Astrocyte (in vitro differentiated cells and primary cell): ENCODE measurements around the gene CPE. TPM values are rescaled to one million over a fixed set of nuclear protein-coding genes. Genes with fewer than 3 reads are reported as not detected.

Experiments
- DNase-seq: peaks from one replicate; pipeline ENCODE4 v3.0.0-alpha.2; 2010; ENCODE audit warnings: low read depth
- FAIRE-seq: peaks from 2 replicates; lab custom pipeline; 2011; peaks lifted over from hg19 to GRCh38; lab: Jason Lieb, UNC
- H2AFZ ChIP-seq: 2 replicates; pipeline ENCODE4 v1.6.0; 2012; ENCODE audit warnings: low read depth, low read length, inconsistent platforms
- H3K27ac ChIP-seq: 2 replicates; pipeline ENCODE4 v1.5.1; 2011; ENCODE audit warnings: low read depth, low read length, inconsistent platforms
- H3K27me3 ChIP-seq: 2 replicates; pipeline ENCODE4 v1.6.0; 2011; ENCODE audit warnings: low read length, inconsistent platforms; ENCODE audit not compliant: insufficient read depth
- H3K36me3 ChIP-seq: 2 replicates; pipeline ENCODE4 v1.5.1; 2011; ENCODE audit warnings: low read length, inconsistent platforms; ENCODE audit not compliant: insufficient read depth
- H3K4me1 ChIP-seq: 2 replicates; pipeline ENCODE4 v1.5.1; 2011; ENCODE audit warnings: low read length, inconsistent platforms; ENCODE audit not compliant: insufficient read depth
- H3K4me2 ChIP-seq: 2 replicates; pipeline ENCODE4 v1.6.0; 2012; ENCODE audit warnings: low read length, inconsistent platforms
- H3K4me3 ChIP-seq: 2 replicates; pipeline ENCODE4 v1.5.1; 2011; ENCODE audit warnings: low read depth, mild to moderate bottlenecking, low read length, inconsistent platforms; ENCODE audit not compliant: insufficient read depth
- H3K79me2 ChIP-seq: 2 replicates; pipeline ENCODE4 v1.6.0; 2012; ENCODE audit warnings: mild to moderate bottlenecking, low read length, inconsistent platforms; ENCODE audit not compliant: insufficient read depth
- H3K9ac ChIP-seq: 2 replicates; pipeline ENCODE4 v1.6.0; 2012; ENCODE audit warnings: mild to moderate bottlenecking, low read length, inconsistent platforms
- H3K9me3 ChIP-seq: 2 replicates; pipeline ENCODE4 v1.5.1; 2012; ENCODE audit warnings: low read depth, mild to moderate bottlenecking, low read length, inconsistent platforms; ENCODE audit not compliant: insufficient read depth
- H4K20me1 ChIP-seq: 2 replicates; pipeline ENCODE4 v1.6.0; 2012; ENCODE audit warnings: low read length, inconsistent platforms; ENCODE audit not compliant: insufficient read depth
- H3K27ac Mint-ChIP-seq: one replicate; pipeline ENCODE4 v1.8.0; 2021; ENCODE audit warnings: mild to moderate bottlenecking, mixed read lengths; ENCODE audit not compliant: unreplicated experiment
- H3K27me3 Mint-ChIP-seq: one replicate; pipeline ENCODE4 v1.8.0; 2021; ENCODE audit warnings: low read depth, mixed read lengths; ENCODE audit not compliant: unreplicated experiment
- H3K36me3 Mint-ChIP-seq: one replicate; pipeline ENCODE4 v1.8.0; 2021; ENCODE audit warnings: low read depth, mixed read lengths; ENCODE audit not compliant: unreplicated experiment
- H3K4me1 Mint-ChIP-seq: one replicate; pipeline ENCODE4 v1.8.0; 2021; ENCODE audit warnings: low read depth, mixed read lengths; ENCODE audit not compliant: unreplicated experiment
- H3K4me3 Mint-ChIP-seq: one replicate; pipeline ENCODE4 v1.8.0; 2021; ENCODE audit warnings: mild to moderate bottlenecking, moderate library complexity, mixed read lengths; ENCODE audit not compliant: unreplicated experiment
- H3K9me3 Mint-ChIP-seq: one replicate; pipeline ENCODE4 v1.8.0; 2021; ENCODE audit warnings: mild to moderate bottlenecking, mixed read lengths; ENCODE audit not compliant: unreplicated experiment
- CTCF ChIP-seq: IDR thresholded peaks from 2 replicates; pipeline ENCODE4 v1.5.1; 2011; ENCODE audit warnings: low read depth, mild to moderate bottlenecking, inconsistent platforms, low read length, moderate library complexity; ENCODE audit not compliant: insufficient read depth
- EZH2 ChIP-seq: IDR thresholded peaks from 2 replicates; pipeline ENCODE4 v1.6.1; 2012; ENCODE audit warnings: mild to moderate bottlenecking, low read length, inconsistent platforms; ENCODE audit not compliant: insufficient read depth
- total RNA-seq: library from RNA; stranded (reverse); gene quantifications from 2 replicates; pipeline ENCODE4 v1.2.1, GENCODE V29; 2021

The CPE gene
- total RNA-seq, 1 donor from 2014 or later, result 380 TPM

- H3K4me2 ChIP-seq, result no peak overlapping the region
- H2AFZ ChIP-seq, result no peak overlapping the region
- TF ChIP-seq CTCF (peak; percentile 76), EZH2 (no peak)
- no peak overlapping the region for H3K9ac ChIP-seq
- no peaks in the 10 kb centered on the region for H3K9me3 Mint-ChIP-seq
- H3K27me3 Mint-ChIP-seq, result no peaks in the 10 kb centered on the region
- H3K4me3 Mint-ChIP-seq, result no peak overlapping the region
- H3K9me3 ChIP-seq, result no peaks in the 10 kb centered on the region
- H3K79me2 ChIP-seq, result no peaks in the 10 kb centered on the region
- no peak overlapping the region for H3K4me3 ChIP-seq
- no peak for FAIRE-seq
- peaks cover 27% of the 10 kb centered on the region for H3K4me1 Mint-ChIP-seq
- H3K4me1 ChIP-seq, result peaks cover 7% of the 10 kb centered on the region
- H3K27me3 ChIP-seq, result no peaks in the 10 kb centered on the region
- no peaks in the 10 kb centered on the region for H4K20me1 ChIP-seq
- H3K27ac Mint-ChIP-seq, result no peak overlapping the region
- H3K36me3 ChIP-seq, result no peaks in the 10 kb centered on the region
- DNase-seq, result peak; percentile 30
- no peak overlapping the region for H3K27ac ChIP-seq
- H3K36me3 Mint-ChIP-seq, result peaks cover 2% of the 10 kb centered on the region
Measured at GRCh38 chr4:165464813-165465381, 86.1 kb downstream of the CPE start.

- Histone ChIP-seq H3K79me2 (no peaks in the 10 kb centered on the region), H3K9me3 (peaks cover 3% of the 10 kb centered on the region), H3K4me1 (no peaks in the 10 kb centered on the region), H2AFZ (no peak overlapping the region), H3K4me3 (no peak overlapping the region), H3K27me3 (no peaks in the 10 kb centered on the region), H3K27ac (no peak overlapping the region), H3K9ac (no peak overlapping the region), H3K4me2 (no peak overlapping the region), H3K36me3 (no peaks in the 10 kb centered on the region), H4K20me1 (no peaks in the 10 kb centered on the region)
- Mint-ChIP-seq H3K4me1 (no peaks in the 10 kb centered on the region), H3K27ac (no peak overlapping the region), H3K36me3 (peaks cover 26% of the 10 kb centered on the region), H3K4me3 (no peak overlapping the region), H3K27me3 (no peaks in the 10 kb centered on the region), H3K9me3 (peaks cover 26% of the 10 kb centered on the region)
- FAIRE-seq, result no peak
- TF ChIP-seq EZH2 (no peak), CTCF (no peak)
- DNase-seq, result no peak
Measured at GRCh38 chr4:165470009-165470408, 91.2 kb downstream of the CPE start.

- no peak for DNase-seq
- H3K4me2 ChIP-seq, result no peak overlapping the region
- H3K4me1 Mint-ChIP-seq, result peaks cover 26% of the 10 kb centered on the region
- no peaks in the 10 kb centered on the region for H3K27me3 ChIP-seq
- no peaks in the 10 kb centered on the region for H3K27me3 Mint-ChIP-seq
- FAIRE-seq, result no peak
- H3K9ac ChIP-seq, result no peak overlapping the region
- no peak overlapping the region for H3K4me3 Mint-ChIP-seq
- peaks cover 29% of the 10 kb centered on the region for H3K36me3 Mint-ChIP-seq
- no peak overlapping the region for H3K4me3 ChIP-seq
- H3K79me2 ChIP-seq, result no peaks in the 10 kb centered on the region
- H2AFZ ChIP-seq, result no peak overlapping the region
- H3K9me3 ChIP-seq, result peaks cover 3% of the 10 kb centered on the region
- no peak for TF ChIP-seq EZH2
- TF ChIP-seq CTCF, result no peak
- no peaks in the 10 kb centered on the region for H4K20me1 ChIP-seq
- H3K4me1 ChIP-seq, result peaks cover 10% of the 10 kb centered on the region
- H3K27ac Mint-ChIP-seq, result no peak overlapping the region
- H3K36me3 ChIP-seq, result no peaks in the 10 kb centered on the region
- peaks cover 27% of the 10 kb centered on the region for H3K9me3 Mint-ChIP-seq
- H3K27ac ChIP-seq, result no peak overlapping the region
Measured at GRCh38 chr4:165472943-165473676, 94.3 kb downstream of the CPE start.
